Left lung (tissue), 10 donors: ENCODE results near the gene PLD1. TPM values are rescaled to one million over a fixed set of nuclear protein-coding genes. Genes with fewer than 3 reads are reported as not detected.
A peak's percentile ranks its signal among the peaks of the same experiment; 100 is the strongest.

ENCODE experiments used
- ATAC-seq: fragments of 200-7000 bp; cut with Tn5 transposase; one replicate; pipeline ENCODE4 v1.9.1; 2020; ENCODE audit warnings: moderate library complexity
- DNase-seq, 4 donors: peaks; one replicate each; pipeline ENCODE4 v3.0.0-alpha.2; 2013 to 2020
- H3K27ac ChIP-seq, 2 donors: fragments of 200-600 bp; sonication (generic) in 1 of 2; one replicate each; pipeline versions ENCODE4 v1.5.0 to v1.8.0; 2020 to 2021
- H3K27me3 ChIP-seq, 2 donors: fragments of 200-600 bp; sonication (generic) in 1 of 2; one replicate each; pipeline versions ENCODE4 v1.5.0 to v1.8.0; 2020 to 2021
- H3K36me3 ChIP-seq, 2 donors: fragments of 200-600 bp; sonication (generic) in 1 of 2; one replicate each; pipeline versions ENCODE4 v1.5.0 to v1.8.0; 2020 to 2021
- H3K4me1 ChIP-seq, 2 donors: fragments of 200-600 bp; one replicate each; pipeline ENCODE4 v1.8.0; 2021
- H3K4me3 ChIP-seq, 2 donors: fragments of 200-600 bp; sonication (generic) in 1 of 2; one replicate each; pipeline versions ENCODE4 v1.5.0 to v1.8.0; 2020 to 2021; ENCODE audit warnings: mild to moderate bottlenecking in 1 of 2
- H3K9me3 ChIP-seq, 2 donors: fragments of 200-600 bp; sonication (generic) in 1 of 2; one replicate each; pipeline versions ENCODE4 v1.5.0 to v1.8.0; 2020 to 2021
- CTCF ChIP-seq, 2 donors: fragments of 200-600 bp; sonication (generic) in 1 of 2; IDR thresholded peaks; one replicate each; pipeline versions ENCODE4 v1.5.0 to v1.8.0; 2021; ENCODE audit warnings: antibody characterized with exemption in 2 of 2
- intact Hi-C, 2 donors: fragments of 100-400 bp; cut with DNase I; formaldehyde crosslinking; loops; one replicate each; pipeline versions ENCODE4 v1.11.2 to v1.14.2; 2022
- polyA plus RNA-seq, 6 donors: library from polyadenylated mRNA; unstranded; fragments of 120-200 nt; gene quantifications; one replicate each; pipeline ENCODE4 v1.2.1, GENCODE V29; 2013; ENCODE audit not compliant: insufficient read length in 6 of 6
- total RNA-seq, 2 donors: library from RNA; stranded (reverse); fragmentation: NEBNext Ultra II Directional; extraction: Animal tissue kit (Norgen Biotek cat#: 25700); gene quantifications; one replicate each; pipeline ENCODE4 v1.2.1, GENCODE V29; 2021
- donor health status: DM: no; HTN: yes; CAD: no.
- donor health status: DM: no; HTN: no; CAD: no.

The PLD1 gene
- total and polyA plus RNA-seq, 8 donors = 2.9 to 18.7 (median 5.8) TPM

GRCh38 chr3:171847133-171847532 lies 36.9 kb upstream of the PLD1 start:
- ATAC-seq = no peak
- Histone ChIP-seq H3K4me3 (no peak overlapping the region), H3K4me1 (peaks cover 0 to 4% of the 10 kb centered on the region in 2 donors), H3K9me3 (no peaks in the 10 kb centered on the region), H3K36me3 (no peaks in the 10 kb centered on the region), H3K27me3 (no peaks in the 10 kb centered on the region), H3K27ac (no peak overlapping the region)
- TF ChIP-seq CTCF (IDR thresholded peaks at IDR 0.05) = no peak
- no peak for DNase-seq
- intact Hi-C loops = no loop called here

GRCh38 chr3:171846597-171846996 lies 36.3 kb upstream of the PLD1 start:
- no peak for DNase-seq
- H3K27ac ChIP-seq = no peak overlapping the region
- H3K36me3 ChIP-seq = no peaks in the 10 kb centered on the region
- no peak for TF ChIP-seq CTCF (IDR thresholded peaks at IDR 0.05)
- intact Hi-C loops = no loop called here
- H3K27me3 ChIP-seq = no peaks in the 10 kb centered on the region
- no peak overlapping the region for H3K4me3 ChIP-seq
- no peaks in the 10 kb centered on the region for H3K9me3 ChIP-seq
- no peak for ATAC-seq
- peaks cover 0 to 4% of the 10 kb centered on the region in 2 donors for H3K4me1 ChIP-seq

- H3K36me3 ChIP-seq = no peaks in the 10 kb centered on the region
- H3K9me3 ChIP-seq = no peaks in the 10 kb centered on the region
- peaks cover 0 to 4% of the 10 kb centered on the region in 2 donors for H3K4me1 ChIP-seq
- ATAC-seq (no peak), DNase-seq (no peak)
- H3K27me3 ChIP-seq = no peaks in the 10 kb centered on the region
- intact Hi-C loops = no loop called here
- H3K27ac ChIP-seq = no peak overlapping the region
- no peak for TF ChIP-seq CTCF (IDR thresholded peaks at IDR 0.05)
- no peak overlapping the region for H3K4me3 ChIP-seq
Observed at GRCh38 chr3:171845481-171846284, 35.4 kb upstream of the PLD1 start.

GRCh38 chr3:171844873-171845272 lies 34.6 kb upstream of the PLD1 start:
- DNase-seq (no peak), ATAC-seq (no peak)
- Histone ChIP-seq H3K27me3 (no peaks in the 10 kb centered on the region), H3K4me1 (peaks cover 0 to 4% of the 10 kb centered on the region in 2 donors), H3K27ac (no peak overlapping the region), H3K9me3 (no peaks in the 10 kb centered on the region), H3K36me3 (no peaks in the 10 kb centered on the region), H3K4me3 (no peak overlapping the region)
- TF ChIP-seq CTCF (IDR thresholded peaks at IDR 0.05) = no peak
- intact Hi-C loops = no loop called here

- ATAC-seq = peak; percentile 56
- Histone ChIP-seq H3K4me3 (no peak within 1 kb of the TSS), H3K9me3 (no peaks in the 10 kb centered on the region), H3K36me3 (no peaks in the 10 kb centered on the region), H3K27ac (peak within 1 kb of the TSS; percentile 11 to 54), H3K27me3 (no peaks in the 10 kb centered on the region), H3K4me1 (peaks cover 6 to 12% of the 10 kb centered on the region in 2 donors)
- no peak for TF ChIP-seq CTCF (IDR thresholded peaks at IDR 0.05)
- intact Hi-C loops = no loop called here
- DNase-seq = no peak
Observed at GRCh38 chr3:171842864-171843518, 32.7 kb upstream of the PLD1 start, which contains the start of gene TMEM212. TMEM212 (plus strand) TSS chr3:171843349; CDS start chr3:171843384, 35 bp downstream.
